Measurements from ENCODE around the gene DPH1.

DPH1 gene

GRCh38 chr17:1997927-1998742 is 31.8 kb upstream of the DPH1 start:
- no peak for TF ChIP-seq CTCF (IDR thresholded peaks at IDR 0.05; ENCODE audit: low read depth, low read length)
- H3K4me3 ChIP-seq (ENCODE audit: low read depth, low read length) = no peak overlapping the region

DNA sequence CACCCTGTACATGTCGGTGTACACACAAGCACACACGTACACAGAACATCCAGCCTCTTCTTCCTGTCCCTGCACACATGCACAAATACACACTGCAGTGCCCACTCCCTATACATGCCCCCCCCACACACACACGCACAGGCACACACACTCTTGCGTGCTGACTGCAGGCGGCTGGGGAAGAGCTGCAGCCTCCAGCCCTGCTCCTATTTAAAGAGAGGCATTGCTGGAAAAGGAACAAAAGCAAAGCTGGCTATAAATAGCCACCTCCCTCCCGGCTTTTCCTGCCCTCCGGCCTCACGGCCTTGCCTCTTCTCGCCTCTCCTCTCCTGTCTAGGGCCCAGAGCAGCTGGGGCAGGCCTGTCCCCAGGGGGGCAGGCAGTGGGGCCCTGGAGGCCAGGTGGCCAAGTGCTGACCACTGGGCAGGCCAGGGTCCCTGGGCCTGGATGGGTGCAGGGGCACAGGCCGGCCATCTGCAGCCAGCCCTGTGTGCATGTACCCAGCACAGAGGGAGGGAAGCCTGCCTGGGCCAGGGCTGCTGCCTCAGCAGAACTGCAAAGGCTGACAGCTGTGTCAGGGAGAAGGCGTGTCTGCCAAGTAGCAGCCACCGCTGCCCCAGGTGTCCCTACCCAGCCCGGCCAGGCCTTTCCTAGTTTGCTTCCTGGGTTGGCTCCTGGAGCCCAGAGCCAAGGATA is 30.2 kb upstream of the DPH1 start:
- no peak overlapping the region for H3K4me3 ChIP-seq (ENCODE audit: low read depth, low read length)
- no peak for TF ChIP-seq CTCF (IDR thresholded peaks at IDR 0.05; ENCODE audit: low read depth, low read length)

DNA sequence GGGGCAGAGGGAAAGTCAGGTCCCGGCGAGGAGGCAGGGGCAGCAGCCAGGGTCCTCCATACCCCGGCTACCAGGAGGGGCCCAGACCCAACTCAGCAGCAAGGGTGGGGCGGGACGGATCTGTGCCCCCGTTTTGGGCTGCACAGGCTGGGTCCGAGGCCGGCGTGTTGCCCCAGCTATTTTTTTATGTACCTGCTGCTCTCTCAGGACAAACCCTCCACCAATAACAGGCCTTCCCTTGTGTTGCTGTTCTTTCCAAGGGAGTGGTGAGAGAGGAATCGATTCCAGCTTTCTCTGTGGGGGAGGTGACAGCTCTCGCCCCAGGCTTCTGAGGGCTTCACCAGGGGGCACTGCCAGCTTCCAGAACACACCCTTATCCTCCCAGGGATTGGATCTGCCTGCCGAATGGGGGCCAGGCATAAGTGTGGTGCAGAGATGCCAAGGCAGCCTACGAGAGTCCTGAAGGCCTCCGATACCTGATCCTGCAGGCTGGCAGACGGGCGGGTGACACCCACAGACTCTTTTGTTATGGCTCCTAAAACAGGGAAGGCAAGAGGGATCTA is 27.1 kb upstream of the DPH1 start:
- H3K4me3 ChIP-seq (ENCODE audit: low read depth, low read length) = no peak overlapping the region
- no peak for TF ChIP-seq CTCF (IDR thresholded peaks at IDR 0.05; ENCODE audit: low read depth, low read length)

- TF ChIP-seq CTCF (IDR thresholded peaks at IDR 0.05; ENCODE audit: low read depth, low read length) = no peak
- H3K4me3 ChIP-seq (ENCODE audit: low read depth, low read length) = no peak overlapping the region
These were observed 26.4 kb upstream of the DPH1 start for GRCh38 chr17:2003525-2003924.

GRCh38 chr17:2004435-2004952 is 25.5 kb upstream of the DPH1 start:
- no peak overlapping the region for H3K4me3 ChIP-seq (ENCODE audit: low read depth, low read length)
- TF ChIP-seq CTCF (IDR thresholded peaks at IDR 0.05; ENCODE audit: low read depth, low read length) = no peak

DNA sequence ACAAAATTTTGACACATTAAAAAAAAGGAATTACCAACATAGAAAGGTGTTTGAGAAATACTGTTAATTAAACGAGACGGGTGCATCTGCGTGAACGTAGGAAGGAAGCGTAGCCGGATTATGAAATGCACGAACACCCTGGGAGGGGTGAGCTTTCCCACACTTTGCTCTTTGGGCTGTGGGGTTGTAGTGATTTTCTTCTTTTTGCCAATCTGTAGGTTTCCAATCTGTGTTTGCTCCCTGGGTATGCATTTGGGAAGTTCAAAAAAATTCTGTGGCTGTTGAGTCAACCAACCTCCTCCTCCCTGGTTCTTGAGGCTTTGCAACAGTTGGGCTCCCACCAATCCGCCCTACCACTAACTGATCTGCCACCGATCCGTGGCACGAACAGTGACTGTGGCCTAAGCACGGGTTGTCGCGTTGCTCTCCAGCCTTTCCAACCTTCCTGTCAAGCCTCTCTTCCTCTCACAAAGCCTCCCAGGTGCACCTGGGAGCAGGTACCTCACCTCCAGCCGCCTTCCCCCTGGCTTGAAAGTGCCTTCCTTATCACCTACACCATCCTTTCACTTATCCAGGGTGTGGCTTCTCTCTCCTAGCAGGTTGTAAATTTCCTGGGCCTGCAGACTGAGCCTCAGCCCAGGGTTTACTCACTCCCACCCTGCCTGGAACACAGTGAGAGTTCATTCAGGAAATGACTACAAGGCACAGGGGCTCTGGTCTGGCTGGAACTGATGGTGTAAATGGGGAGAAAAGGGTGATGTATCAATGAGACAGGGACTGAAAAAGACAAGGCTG is 21.4 kb upstream of the DPH1 start:
- TF ChIP-seq CTCF (IDR thresholded peaks at IDR 0.05; ENCODE audit: low read depth, low read length) = no peak
- H3K4me3 ChIP-seq (ENCODE audit: low read depth, low read length) = no peak overlapping the region
